C4-2B (cell line): ENCODE results near the gene FRG1.

Experiments used
- CTCF ChIP-seq: fragments of 450-650 bp; conservative IDR thresholded peaks from 2 replicates; pipeline ENCODE4 v1.5.1; 2017; ENCODE audit warnings: mild to moderate bottlenecking
- ZFX ChIP-seq: fragments of 450-650 bp; IDR thresholded peaks from 2 replicates; pipeline ENCODE4 v1.6.1; 2017

- TF ChIP-seq CTCF, result no peak
- no peak for TF ChIP-seq ZFX
Measured at GRCh38 chr4:189917161-189917891, 23.3 kb upstream of the FRG1 start.
